PC-9 (cell line): ENCODE data around the gene CELF2. TPM values are rescaled to one million over a fixed set of nuclear protein-coding genes. Genes with fewer than 3 reads are reported as not detected.

ENCODE experiments used
- BruUV-seq: library from RNA; stranded (reverse); fragments of 400-500 nt; replicated peaks from 2 replicates; lab custom pipeline; 2021; lab: Mats Ljungman, UMichigan
- CTCF ChIA-PET: fragments of 300-600 bp; sonication (Branson Sonifier 250); formaldehyde crosslinking; loops from one replicate; lab custom pipeline; 2022; ENCODE audit warnings: antibody characterized with exemption; lab: Charles Lee
- POLR2A ChIA-PET: fragments of 300-600 bp; sonication (Branson Sonifier 250); formaldehyde crosslinking; loops from one replicate; lab custom pipeline; 2022; ENCODE audit warnings: antibody characterized with exemption; ENCODE audit not compliant: unreplicated experiment; lab: Charles Lee
- DNase-seq, 2 experiments: peaks; one replicate each; pipeline versions ENCODE4 v3.0.0 to v3.0.0-alpha.2; 2015 to 2022; ENCODE audit warnings: mixed read lengths in 1 of 2
- H2AFZ ChIP-seq: fragments of 200-600 bp; sonication (generic); 2 replicates; pipeline ENCODE4 v1.8.1; 2017; ENCODE audit warnings: antibody characterized with exemption
- H3F3A ChIP-seq: fragments of 200-600 bp; sonication (generic); 2 replicates; pipeline ENCODE4 v1.8.1; 2017; ENCODE audit warnings: antibody characterized with exemption, mild to moderate bottlenecking, low read depth; ENCODE audit not compliant: insufficient read depth
- H3K27ac ChIP-seq: fragments of 200-600 bp; sonication (generic); 2 replicates; pipeline ENCODE4 v1.6.1; 2016; ENCODE audit warnings: mixed run types
- H3K27me3 ChIP-seq: fragments of 200-600 bp; sonication (generic); 2 replicates; pipeline ENCODE4 v1.6.1; 2016; ENCODE audit warnings: low read depth, mixed run types; ENCODE audit not compliant: insufficient read depth
- H3K36me3 ChIP-seq: fragments of 200-600 bp; sonication (generic); 2 replicates; pipeline ENCODE4 v1.6.1; 2016; ENCODE audit warnings: low read depth, mixed run types
- H3K4me1 ChIP-seq: fragments of 200-600 bp; sonication (generic); replicated peaks from 2 replicates; pipeline ENCODE4 v1.6.1; 2016; ENCODE audit warnings: mixed run types; ENCODE audit not compliant: insufficient read depth
- H3K4me2 ChIP-seq: fragments of 200-600 bp; sonication (generic); 2 replicates; pipeline ENCODE4 v1.6.1; 2017; ENCODE audit warnings: mixed run types
- H3K4me3 ChIP-seq: fragments of 200-600 bp; sonication (generic); 2 replicates; pipeline ENCODE4 v1.6.1; 2016; ENCODE audit warnings: mixed run types
- H3K79me2 ChIP-seq: fragments of 200-600 bp; sonication (generic); 2 replicates; pipeline ENCODE4 v1.6.1; 2017; ENCODE audit warnings: low read depth, mixed run types
- H3K9me2 ChIP-seq: fragments of 200-600 bp; sonication (generic); 2 replicates; pipeline ENCODE4 v1.8.1; 2017; ENCODE audit warnings: mild to moderate bottlenecking; ENCODE audit not compliant: insufficient read depth
- H3K9me3 ChIP-seq: fragments of 200-600 bp; sonication (generic); 2 replicates; pipeline ENCODE4 v1.8.1; 2016; ENCODE audit warnings: low read depth; ENCODE audit not compliant: insufficient read depth
- H4K20me1 ChIP-seq: fragments of 200-600 bp; sonication (generic); 2 replicates; pipeline ENCODE4 v1.8.1; 2017; ENCODE audit not compliant: insufficient read depth
- EZH2 ChIP-seq: fragments of 200-600 bp; sonication (generic); IDR thresholded peaks from 2 replicates; pipeline ENCODE4 v1.8.0; 2017; ENCODE audit warnings: antibody characterized with exemption, low read depth
- intact Hi-C: fragments of 100-400 bp; cut with micrococcal nuclease; formaldehyde crosslinking; loops from one replicate; pipeline ENCODE4 v1.10.0; 2022; ENCODE audit not compliant: unreplicated experiment
- total RNA-seq: library from RNA; stranded (reverse); gene quantifications from 2 replicates; pipeline ENCODE4 v1.2.3, GENCODE V29; 2021
- TF ChIP-seq, protein P1 (sequence below): fragments of 200-600 bp; sonication (generic); conservative IDR thresholded peaks from 2 replicates; pipeline ENCODE4 v1.6.1; 2017; ENCODE audit warnings: mixed run types, antibody characterized with exemption, mild to moderate bottlenecking, moderate library complexity

Gene CELF2
- total RNA-seq, 1 experiment from 2014 or later: not detected

DNA sequence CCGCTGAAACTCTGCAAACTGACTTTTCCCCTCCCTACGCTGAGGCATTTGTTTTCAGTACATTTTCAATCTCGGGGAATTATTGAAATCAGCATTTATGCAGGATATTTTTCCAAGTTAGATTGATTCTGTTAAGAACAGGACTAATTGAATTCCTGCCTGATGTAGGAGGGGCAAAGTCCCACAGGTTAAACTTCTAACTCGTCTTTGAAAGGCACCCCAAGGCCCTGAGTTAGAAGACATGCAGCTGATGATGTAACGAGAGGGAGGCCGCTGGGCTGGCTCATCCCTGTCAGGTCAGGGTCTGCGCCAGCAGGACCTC lies 253.1 kb downstream of the CELF2 start:
- TF ChIP-seq, protein P1, sequence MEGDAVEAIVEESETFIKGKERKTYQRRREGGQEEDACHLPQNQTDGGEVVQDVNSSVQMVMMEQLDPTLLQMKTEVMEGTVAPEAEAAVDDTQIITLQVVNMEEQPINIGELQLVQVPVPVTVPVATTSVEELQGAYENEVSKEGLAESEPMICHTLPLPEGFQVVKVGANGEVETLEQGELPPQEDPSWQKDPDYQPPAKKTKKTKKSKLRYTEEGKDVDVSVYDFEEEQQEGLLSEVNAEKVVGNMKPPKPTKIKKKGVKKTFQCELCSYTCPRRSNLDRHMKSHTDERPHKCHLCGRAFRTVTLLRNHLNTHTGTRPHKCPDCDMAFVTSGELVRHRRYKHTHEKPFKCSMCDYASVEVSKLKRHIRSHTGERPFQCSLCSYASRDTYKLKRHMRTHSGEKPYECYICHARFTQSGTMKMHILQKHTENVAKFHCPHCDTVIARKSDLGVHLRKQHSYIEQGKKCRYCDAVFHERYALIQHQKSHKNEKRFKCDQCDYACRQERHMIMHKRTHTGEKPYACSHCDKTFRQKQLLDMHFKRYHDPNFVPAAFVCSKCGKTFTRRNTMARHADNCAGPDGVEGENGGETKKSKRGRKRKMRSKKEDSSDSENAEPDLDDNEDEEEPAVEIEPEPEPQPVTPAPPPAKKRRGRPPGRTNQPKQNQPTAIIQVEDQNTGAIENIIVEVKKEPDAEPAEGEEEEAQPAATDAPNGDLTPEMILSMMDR: peak; percentile 34; the same call in 1 of the 2 replicates
- TF ChIP-seq EZH2: no peak
- H2AFZ ChIP-seq: no peak overlapping the region
- ChIA-PET CTCF (interaction anchor here (0.6 to 1.4 kb wide), 2 partner anchors 18 to 1928 kb away, joined by 3 read pairs; no protein-coding TSS in a partner anchor), POLR2A (no interaction called here)
- no peaks in the 10 kb centered on the region for H3K9me2 ChIP-seq
- H4K20me1 ChIP-seq: no peaks in the 10 kb centered on the region
- no peak for DNase-seq
- no TSS peak for BruUV-seq
- no peak overlapping the region for H3K4me3 ChIP-seq
- H3K4me2 ChIP-seq: no peak overlapping the region
- no peaks in the 10 kb centered on the region for H3K9me3 ChIP-seq
- H3K27me3 ChIP-seq: peaks cover 53% of the 10 kb centered on the region
- H3K79me2 ChIP-seq: no peaks in the 10 kb centered on the region
- intact Hi-C loops: loop anchor here (1.0 kb wide), 1 partner anchor 1928 kb away; no protein-coding TSS in a partner anchor
- no peaks in the 10 kb centered on the region for H3K36me3 ChIP-seq
- H3K27ac ChIP-seq: no peak overlapping the region
- H3K4me1 ChIP-seq: no peaks in the 10 kb centered on the region
- no peaks in the 10 kb centered on the region for H3F3A ChIP-seq

DNA sequence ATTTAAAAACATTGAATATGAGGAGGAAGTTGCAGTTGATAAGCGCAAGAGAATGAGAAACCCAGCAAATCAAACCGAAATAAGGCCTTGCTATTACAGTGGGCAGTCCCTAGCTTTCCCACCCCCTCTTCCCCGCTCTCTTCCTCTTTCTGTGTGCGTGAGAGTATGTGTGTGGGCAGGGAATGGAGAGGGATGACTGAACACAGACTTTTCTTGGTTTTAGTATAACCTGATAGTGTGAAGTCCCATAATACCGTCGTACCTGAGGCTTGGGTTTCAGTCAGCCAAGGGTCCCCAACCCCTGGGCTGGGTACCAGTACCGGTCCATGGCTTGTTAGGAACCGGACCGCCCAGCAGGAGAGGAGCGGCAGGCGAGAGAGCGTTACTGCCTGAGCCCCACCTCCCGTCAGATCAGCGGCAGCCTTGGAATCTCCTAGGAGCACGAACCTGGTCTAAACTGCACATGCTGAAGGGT lies 255.3 kb downstream of the CELF2 start:
- DNase-seq: no peak
- intact Hi-C loops: no loop called here
- no peaks in the 10 kb centered on the region for H4K20me1 ChIP-seq
- BruUV-seq: no TSS peak
- peaks cover 67% of the 10 kb centered on the region for H3K27me3 ChIP-seq
- H3K4me1 ChIP-seq: no peaks in the 10 kb centered on the region
- H2AFZ ChIP-seq: no peak overlapping the region
- H3K9me3 ChIP-seq: no peaks in the 10 kb centered on the region
- CTCF ChIA-PET: no interaction called here
- no peaks in the 10 kb centered on the region for H3K9me2 ChIP-seq
- no peaks in the 10 kb centered on the region for H3K36me3 ChIP-seq
- H3K4me3 ChIP-seq: no peak overlapping the region
- POLR2A ChIA-PET: no interaction called here
- H3K4me2 ChIP-seq: no peak overlapping the region
- TF ChIP-seq, protein P1: no peak
- TF ChIP-seq EZH2: no peak
- no peaks in the 10 kb centered on the region for H3K79me2 ChIP-seq
- H3F3A ChIP-seq: no peaks in the 10 kb centered on the region
- no peak overlapping the region for H3K27ac ChIP-seq

DNA sequence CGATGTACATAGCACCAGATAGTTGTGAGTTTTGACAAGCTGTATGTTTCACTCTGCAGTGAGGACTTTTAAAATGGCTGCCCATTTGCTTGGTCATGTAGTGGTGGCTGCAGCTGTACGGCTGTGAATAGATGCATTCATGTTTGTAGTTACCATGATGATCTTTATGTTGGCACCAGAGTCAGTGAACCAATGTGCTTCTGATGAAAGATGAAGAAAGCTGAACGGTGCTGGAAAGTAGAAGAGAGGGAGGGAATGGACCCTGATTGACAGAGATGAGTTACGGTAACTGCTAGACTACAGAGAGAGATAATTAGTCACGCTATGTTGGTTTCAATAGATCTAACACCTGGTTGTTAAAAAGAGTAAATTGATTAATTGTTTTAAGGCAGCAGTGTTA lies 256.8 kb downstream of the CELF2 start:
- intact Hi-C loops: no loop called here
- no peaks in the 10 kb centered on the region for H3K36me3 ChIP-seq
- no TSS peak for BruUV-seq
- no peak overlapping the region for H3K4me3 ChIP-seq
- H3K9me3 ChIP-seq: no peaks in the 10 kb centered on the region
- DNase-seq: no peak
- TF ChIP-seq, protein P1: no peak
- no peak for TF ChIP-seq EZH2
- no peak overlapping the region for H3K27ac ChIP-seq
- CTCF ChIA-PET: no interaction called here
- no peaks in the 10 kb centered on the region for H3K4me1 ChIP-seq
- H3K9me2 ChIP-seq: no peaks in the 10 kb centered on the region
- no peak overlapping the region for H3K4me2 ChIP-seq
- H4K20me1 ChIP-seq: no peaks in the 10 kb centered on the region
- H3F3A ChIP-seq: no peaks in the 10 kb centered on the region
- H3K27me3 ChIP-seq: peaks cover 82% of the 10 kb centered on the region
- H3K79me2 ChIP-seq: no peaks in the 10 kb centered on the region
- no peak overlapping the region for H2AFZ ChIP-seq
- POLR2A ChIA-PET: no interaction called here
